ENCODE results near the gene WDR43.
"Not testable (repeated sequence)": the region's sequence is repeated elsewhere in the genome, so short reads cannot be mapped to it uniquely, and the experiment has no call there.

WDR43 gene

DNA sequence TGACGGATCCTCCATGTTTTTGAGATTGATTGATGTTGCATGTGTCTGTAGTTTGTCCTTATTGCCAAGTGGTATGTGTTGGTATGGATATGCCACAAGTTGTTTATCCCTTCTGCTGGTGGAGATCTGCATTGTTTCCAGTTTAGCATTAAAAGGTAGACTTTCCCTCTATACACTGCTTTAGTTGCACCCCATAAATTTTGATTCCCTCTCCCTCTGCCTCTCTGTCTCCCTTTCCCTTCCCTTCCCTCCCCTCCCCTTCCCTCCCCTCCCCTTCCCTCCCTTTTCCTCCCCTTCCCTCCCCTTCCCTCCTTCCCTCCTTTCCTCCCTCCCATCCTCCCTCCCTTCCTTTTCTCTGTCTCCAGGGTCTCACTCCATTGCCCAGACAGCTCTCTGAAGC is 68.0 kb downstream of the WDR43 start:
- ATAC-seq = no peak

DNA sequence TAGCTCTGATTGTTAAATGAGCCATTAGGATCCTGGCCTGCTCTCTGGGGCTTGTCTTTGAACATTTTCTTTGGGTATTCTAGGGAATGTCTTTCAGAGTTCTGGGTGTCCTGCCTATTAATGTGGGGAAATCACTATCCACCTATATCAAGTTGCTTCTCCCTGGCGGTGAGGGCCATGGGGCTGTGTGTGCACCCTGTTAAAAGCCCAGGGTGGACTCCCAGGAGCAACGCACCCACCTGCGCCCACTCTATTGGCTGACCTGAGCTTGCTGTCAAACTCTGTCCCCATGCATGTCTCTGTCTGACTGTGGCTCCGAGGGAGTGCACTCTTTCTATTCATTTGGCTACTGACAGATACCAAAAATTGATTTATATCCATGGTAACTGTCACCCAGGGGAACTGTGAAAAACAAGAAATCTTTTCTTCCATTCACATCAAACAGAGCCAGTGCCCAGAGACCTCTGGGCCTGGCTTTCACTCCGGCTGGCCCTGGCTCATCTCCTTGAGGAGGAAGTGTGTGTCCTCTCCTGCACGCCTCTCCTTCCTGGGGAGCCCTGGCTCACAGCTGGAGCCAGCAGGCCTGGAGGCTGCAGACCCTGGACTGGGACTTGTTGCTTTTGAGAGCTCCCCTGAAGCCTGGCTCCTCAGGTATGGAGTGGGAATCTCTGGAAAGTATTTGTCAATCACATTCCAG is 76.1 kb downstream of the WDR43 start:
- DNase-seq = no peak
- ATAC-seq = no peak

More for the DNA sequence above, 68.0 kb downstream of the WDR43 start:
- no peak for DNase-seq

DNA sequence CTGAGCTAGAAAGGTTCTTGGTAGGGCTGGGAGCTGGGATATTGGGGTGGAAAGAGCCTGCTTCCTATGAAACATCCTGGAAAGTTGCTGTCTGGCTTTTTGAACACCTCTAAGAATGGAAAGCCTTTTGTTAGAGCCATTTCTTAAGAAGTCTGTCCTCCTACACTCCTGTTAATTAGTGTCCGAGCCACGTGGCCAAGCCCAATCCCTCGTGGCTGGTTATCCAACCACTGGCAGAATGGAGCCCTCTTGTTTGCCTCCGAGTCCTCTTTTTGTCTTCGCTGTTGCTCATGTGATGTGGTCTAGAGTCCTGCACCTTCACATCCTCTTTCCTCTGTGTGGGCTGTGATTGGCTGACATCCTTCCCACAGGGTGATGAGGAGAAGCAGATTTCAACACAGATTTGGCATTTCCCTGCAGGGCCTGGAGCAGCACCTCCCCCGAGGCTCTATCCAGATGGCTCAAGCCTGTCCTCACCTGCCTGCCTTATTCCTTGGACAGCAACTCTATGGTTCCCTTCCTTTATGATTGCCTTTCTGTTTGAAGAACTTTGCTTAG is 78.4 kb downstream of the WDR43 start:
- DNase-seq (no peak), ATAC-seq (peak; percentile 44)

DNA sequence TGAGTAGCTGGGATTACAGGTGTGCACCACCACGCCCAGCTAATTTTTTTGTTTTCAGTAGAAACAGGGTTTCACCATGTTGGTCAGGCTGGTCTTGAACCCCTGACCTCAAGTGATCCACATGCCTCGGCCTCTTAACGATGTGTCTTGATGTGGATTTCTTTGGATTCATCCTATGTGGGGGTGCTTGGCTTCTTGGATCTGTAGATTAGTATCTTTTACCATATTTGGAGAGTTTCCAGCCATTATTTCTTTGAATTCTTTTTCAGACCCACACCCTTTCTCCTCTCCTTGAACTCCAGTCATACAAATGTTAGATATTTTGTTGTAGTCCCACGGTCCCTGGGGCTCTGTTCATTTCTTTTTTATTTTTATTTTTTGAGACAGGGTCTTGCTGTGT is 79.8 kb downstream of the WDR43 start:
- ATAC-seq = no peak
- no peak for DNase-seq

DNA sequence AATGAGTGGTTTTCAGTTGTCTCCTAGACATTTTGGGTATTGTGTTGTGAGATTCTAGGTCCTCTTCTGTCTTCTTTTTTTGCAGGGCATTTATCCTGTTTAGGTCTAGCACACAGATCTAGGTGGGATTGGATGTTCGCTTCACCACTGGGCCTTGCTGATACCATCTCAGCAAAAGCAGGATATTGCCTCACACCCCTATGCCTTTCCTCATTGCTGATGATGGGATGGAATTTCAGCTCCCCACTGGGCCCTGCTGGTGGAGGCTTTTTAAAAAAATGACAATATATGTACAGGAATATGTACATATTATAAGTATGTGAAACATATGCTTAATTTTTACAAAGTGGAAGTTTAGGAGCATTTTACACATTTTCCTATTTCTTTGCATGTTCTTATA is 81.2 kb downstream of the WDR43 start:
- ATAC-seq (no peak), DNase-seq (no peak)

DNA sequence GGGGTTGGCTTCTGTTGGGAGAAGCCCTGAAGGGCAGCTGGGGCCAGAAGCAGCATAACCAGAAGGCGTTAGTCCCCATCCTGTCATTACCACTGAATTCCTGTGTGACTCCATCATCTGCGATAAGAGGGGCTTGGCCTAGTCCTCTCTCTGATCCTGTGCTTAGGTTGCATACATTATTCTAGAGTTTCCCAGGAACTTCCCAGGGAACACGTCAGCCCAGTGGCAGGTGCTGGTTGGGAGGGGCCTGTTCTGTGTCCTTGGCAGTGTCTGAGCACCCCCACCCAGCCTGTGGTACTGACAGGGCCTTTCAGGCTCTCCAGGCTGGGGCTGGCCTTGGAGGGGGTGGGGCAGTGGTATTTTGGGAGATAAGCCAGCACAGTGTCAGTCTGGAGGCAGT is 82.1 kb downstream of the WDR43 start:
- DNase-seq = no peak

DNA sequence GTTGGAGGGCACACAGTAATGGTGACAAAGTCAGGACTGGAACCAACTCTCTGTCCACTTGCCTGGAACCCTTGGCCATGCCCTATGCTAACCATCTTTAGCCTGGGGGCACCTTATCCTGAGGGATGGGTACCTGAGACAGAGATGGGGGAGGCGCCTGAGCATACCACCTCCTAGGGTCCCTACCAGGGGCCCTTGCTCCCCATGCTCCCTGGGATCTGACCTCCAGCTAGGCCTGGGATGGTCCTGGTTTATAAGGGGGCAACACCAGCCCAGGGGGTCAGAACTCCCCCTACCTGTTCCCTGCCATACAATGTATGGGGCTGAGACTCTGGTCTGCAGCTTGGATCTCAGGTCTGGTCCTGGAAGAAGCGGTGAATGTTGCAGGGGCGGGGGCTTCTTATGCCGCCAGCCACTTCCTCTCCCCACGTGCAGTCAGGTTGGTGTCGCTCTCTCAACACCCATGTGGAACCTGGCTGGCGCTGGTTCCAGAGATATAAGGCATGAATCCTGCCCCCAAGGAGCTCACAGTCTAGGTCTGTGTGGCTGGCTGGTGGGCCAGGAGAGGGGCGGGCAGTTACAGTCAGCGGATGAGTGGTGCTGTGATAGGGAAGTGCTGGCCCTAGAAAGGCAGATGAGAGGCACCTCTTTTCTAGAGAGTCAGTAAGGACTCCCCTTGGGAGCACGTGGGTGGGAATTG is 82.9 kb downstream of the WDR43 start:
- DNase-seq = no peak
- ATAC-seq = no peak

More for the DNA sequence above, 82.1 kb downstream of the WDR43 start:
- ATAC-seq = no peak

DNA sequence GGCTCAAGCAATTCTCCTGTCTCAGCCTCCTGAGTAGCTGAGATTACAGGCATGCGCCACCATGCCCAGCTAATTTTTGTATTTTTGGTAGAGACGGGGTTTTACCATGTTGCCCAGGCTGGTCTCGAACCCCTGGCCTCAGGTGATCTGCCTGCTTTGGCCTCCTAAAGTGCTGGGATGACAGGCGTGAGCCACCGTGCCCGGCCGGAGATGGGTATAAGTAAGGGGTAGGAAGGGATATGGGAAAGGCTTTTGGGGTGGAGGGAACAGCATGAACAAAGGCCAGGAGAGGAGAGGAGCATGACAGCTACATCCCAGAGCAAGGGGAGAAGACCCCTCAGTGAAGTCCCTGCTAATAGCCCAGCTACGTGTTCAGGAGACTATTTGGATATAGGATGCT is 83.5 kb downstream of the WDR43 start:
- not testable (repeated sequence) for DNase-seq, ATAC-seq

DNA sequence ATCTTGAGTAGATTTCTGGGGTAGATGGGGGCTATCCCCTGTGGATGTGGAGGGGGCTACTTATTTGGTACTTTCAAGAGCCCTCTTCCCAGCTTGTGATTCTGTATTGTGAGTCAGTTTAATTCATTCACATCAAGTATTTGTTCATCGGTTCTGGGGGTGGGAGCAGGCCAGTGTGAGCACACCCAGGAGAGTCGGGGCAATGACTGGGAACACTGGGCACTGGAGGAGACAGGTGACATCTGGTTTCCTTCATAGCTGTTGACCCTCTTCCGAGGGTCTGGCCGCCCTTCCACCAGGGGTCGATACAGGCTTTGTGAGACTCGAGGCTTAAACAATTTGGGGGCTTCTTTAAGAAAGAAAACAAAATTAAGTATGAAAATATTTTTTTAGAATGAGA is 84.1 kb downstream of the WDR43 start:
- no peak for ATAC-seq
- DNase-seq = no peak

DNA sequence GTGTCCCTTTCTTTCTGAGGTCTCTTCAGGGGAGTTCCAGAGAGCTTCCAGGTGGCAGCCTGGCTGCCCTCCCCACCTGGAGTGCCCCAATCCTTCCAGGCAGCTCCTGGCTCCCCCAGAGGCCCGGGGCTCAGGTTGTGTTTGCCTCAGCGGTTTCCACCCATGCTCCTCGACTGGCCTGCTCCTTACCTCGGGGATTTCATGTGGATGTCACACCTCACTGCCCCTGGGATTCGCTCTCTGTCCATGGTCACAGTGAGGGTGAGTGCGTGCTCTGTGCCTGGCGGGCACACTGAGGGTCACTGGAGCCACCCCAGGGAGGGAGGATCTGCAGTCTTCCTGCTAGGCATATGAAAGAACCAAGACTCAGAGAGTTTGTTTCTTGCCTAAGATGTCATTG is 84.6 kb downstream of the WDR43 start:
- ATAC-seq (no peak), DNase-seq (no peak)

DNA sequence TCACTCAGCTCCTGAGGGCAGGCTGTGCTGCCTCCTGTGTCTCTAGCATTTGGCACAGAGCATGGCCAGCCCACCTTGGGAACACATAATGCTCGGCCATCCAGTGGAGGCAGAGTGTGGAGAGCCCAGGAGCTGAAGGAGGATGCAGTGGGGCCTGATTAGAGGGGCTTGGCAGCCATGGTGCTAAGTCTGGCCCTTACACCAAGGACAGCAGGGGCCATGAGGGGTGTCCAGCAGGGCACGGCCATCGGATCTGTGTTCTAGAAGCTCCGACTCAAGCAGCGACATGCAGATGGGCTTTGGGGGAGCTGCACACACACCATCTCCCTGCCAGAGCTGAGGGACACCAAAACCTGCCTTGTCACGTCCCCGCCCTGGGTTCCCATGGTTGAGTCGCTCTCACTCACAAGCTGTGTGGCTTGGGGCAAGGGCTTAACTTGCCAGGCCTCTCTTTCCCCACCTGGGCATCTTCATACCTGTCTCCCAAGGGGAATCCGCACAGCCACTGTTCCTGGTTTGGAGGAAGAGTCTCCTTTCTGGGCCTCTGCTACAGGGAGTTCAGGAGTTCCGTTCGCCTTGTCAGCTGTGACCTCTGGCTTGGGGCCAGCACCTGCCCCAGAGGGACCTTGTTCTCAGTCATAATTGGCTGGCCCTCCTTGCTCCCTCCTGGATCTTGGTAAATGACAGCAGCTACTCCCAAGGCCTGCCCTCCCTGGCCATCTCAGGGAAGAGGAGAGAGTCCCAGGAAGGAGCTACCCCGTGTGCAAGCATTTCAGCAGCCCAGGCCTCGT is 85.3 kb downstream of the WDR43 start:
- ATAC-seq = no peak
- no peak for DNase-seq

DNA sequence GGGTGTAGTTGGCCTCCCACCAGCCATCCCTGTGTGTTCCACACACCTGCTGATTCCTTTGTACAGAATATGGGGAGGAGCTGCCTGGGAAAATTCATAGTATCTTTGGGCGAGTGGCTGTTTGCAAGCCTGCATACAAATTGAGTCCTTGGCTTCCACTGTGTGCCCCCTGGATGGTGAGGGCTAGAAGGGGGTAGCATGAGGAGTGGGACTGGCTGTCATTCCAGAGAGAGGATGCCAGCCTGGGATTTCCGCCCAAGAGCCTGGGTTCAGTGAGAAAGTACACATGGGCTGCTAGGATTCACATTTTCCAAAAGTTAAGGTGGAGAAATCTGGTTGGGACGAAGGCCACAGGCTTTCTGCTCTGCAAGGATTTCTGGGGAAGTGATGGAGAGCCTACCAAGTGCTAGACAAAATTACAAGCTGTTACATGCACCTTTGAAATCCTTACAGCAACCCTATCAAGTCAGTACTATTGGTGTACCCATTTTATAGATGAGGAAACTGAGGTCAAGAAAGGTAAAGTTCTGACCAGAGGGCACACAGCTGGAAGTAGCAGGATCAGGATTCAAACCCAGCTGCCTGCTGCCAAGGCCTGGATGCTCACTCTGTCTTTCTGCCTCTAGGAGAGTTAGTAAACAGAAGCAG is 86.0 kb downstream of the WDR43 start:
- no peak for DNase-seq
- no peak for ATAC-seq

DNA sequence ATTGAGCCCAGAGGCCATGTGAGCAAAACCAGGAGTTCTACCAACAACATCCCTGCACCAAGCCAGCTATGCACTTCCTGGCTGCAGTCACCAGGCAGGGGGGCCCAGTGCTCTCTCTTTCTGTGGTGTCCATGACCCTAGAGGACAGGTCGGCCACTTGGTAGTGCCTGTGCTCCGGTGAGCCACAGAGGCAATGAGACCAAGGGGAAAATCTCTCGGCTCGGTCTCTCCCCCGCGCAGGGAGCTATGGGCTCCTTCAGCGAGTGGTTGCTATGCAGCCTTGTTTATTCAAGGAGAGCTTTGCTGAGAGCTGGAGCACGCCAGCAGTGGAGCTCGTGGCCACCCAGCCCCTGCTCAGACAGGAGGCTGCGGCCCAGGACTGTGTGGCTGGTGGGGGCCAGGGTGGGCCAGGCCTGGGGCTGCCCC is 86.6 kb downstream of the WDR43 start, which contains the start of gene TOGARAM2:
TSS of gene TOGARAM2 (plus strand) at position 283 of the 426 bp plus-strand sequence. CDS start 13,537 bp downstream, outside the sequence.
- DNase-seq = no peak
- ATAC-seq = no peak

DNA sequence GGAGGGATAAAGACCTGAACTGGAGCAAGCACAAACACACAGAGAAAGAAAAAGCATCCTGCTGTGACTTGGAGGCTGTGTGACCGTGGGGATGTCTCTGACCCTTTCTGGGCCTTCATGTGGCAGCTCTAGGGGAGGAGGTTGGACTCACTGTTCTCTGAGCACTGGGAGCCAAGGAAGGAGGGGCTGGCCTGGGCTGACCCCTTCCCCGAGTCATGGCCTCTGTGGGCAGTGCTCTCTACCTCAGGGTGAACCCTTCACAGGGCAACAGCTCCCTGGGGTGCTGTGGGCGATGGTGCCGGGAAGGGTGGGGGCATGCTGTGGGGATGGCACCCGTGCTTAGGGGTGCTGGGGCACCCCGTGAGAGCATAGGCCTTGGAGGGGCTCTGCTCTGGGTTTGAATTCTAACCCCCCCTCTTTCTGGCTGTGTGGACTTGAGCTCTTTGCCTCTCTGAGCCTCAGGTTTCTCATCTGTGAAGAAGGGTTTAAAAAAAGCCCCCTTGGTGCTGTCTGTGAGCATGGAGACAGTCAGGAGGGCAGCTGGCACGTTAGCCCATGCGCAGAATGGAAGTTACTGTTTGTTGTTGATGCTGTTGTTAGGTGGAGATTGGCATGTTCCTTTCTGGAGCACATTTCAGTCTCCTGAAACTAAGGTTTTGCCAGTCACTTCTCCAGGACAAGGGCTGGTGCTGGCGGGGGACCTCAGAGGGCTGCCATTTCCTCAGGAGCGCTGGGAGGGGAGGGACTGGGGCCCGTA is 87.3 kb downstream of the WDR43 start:
- ATAC-seq (no peak), DNase-seq (no peak)

DNA sequence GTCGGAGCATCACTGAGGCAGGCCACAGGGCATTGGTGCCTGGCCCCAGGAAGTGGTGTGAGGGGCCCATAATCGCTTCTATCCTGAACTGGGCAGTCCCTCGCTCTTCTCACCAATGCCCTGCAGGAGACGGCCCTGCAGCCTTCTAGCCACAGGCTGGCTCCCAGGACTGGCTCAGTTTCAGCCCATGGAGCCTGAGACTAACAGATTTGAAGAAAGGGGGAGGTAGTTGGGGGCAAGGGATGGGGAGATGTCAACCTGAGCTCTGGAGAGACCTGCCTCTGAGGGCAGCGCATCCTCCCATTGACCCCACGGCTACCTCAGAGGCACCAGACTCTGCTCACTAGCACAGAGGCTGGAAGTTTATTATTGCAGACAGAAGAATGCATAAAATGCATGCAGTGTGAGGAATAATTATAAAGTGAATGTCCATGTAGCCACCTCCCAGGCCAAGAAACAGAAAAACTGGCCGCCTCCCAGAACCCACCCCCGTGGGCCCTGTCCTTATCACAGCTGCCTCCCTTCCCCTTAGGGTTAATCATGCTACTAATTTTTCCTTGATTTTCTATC is 88.0 kb downstream of the WDR43 start:
- DNase-seq (no peak), ATAC-seq (peak; percentile 12)

DNA sequence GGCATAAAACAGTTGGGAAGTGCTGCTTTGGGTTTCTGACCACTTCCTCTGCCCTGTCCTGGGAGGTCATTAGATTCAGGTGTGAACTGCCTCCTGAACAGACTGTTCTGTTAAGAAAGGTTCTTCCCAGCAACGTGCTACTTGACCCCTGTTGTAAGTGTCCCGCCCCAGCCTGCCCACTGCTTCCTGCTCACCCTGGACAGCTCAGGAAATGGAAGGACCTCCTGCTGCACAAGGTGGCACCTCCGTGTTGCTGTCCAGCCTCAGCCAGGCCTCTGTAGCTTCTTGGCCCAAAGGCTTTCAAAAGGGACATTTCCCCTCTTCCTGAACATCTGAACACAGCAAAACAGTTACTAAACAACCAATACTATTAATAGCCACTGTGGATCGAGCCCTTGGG is 92.0 kb downstream of the WDR43 start:
- no peak for DNase-seq
- no peak for ATAC-seq

DNA sequence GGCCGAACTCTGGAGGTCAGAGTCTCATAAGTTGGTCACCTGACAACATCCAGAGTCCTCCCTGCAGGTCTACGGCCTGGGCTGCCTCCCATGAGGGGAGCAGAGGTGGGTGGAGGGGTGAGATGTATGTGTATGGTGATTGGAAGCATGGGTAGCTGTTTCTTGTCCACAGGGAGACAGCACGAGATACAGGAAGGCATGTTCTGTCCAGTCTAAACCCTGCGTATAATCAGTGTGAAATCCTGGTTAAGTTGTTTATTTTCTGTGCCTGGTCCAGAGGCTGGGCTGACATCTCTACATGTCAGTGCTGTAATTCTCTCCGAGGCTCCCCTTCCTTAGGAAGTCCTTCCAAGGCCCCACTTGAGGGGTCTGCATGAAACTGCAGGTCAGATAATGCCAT is 95.5 kb downstream of the WDR43 start:
- DNase-seq = no peak
- ATAC-seq = no peak

DNA sequence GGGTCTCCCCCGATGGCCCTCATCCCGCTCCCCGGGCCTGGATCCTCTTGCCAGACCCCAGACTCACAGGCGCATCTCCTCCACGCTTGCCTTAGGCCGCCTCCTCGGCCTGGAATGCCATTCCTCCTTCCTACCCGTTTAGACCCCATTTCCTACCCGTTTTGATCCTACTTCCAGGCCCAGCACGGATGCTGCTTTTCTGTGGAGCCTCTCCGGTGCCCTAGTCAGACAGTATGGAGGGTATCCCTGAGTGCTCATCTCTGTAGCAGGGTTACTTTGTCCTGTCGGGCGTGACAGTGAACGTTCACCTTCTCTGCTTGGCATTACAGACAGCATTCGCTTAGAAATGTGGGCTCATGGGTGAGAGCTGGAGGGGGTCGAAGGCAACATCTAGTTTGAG is 96.0 kb downstream of the WDR43 start:
- DNase-seq (no peak), ATAC-seq (no peak)

DNA sequence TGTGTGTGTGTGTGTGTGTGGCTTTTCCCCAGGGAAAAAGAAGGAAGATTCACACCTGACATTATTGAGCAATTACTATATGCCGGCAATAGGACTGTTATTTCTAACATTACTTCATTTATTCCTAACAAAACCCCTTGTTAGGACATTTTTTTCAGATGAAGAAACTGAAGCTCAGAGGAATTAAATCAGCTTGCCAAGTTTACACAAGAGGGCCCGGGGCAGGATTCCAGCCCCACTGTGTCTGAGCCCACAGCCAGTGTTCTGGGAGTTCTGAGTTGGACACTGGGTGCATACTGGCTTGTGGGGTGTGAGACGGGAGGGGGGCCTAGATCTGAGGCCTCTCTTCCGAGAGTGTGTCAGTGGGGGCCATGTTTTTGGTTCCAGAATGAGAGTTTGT is 96.6 kb downstream of the WDR43 start:
- no peak for ATAC-seq
- no peak for DNase-seq

DNA sequence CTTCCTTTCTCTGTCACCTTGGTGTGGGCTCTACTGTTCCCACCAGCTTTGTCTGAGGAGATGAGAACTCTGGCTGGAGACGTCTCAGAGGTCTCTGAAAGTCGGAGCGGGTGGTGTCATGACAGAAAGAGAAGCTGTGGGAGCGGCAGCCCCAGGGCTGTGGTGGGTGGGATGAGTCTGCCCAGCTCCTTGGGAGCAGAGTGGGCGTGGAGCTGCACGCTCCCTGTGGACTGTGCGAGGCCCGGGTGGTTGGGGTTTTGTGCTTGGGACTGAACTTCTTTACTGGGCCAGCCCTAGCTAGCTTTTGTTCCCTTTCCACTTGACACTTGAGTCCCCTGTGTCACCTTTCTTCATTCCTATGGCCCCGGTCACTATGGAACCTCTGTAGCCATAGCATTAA is 97.0 kb downstream of the WDR43 start:
- ATAC-seq (no peak), DNase-seq (no peak)
